ENCODE results near the gene AMN. TPM values are rescaled to one million over a fixed set of nuclear protein-coding genes. Genes with fewer than 3 reads are reported as not detected.

Gene AMN
- total RNA-seq, 2 experiments from 2014 or later = 0.35 to 5.6 TPM

GRCh38 chr14:102878174-102878969 is 44.1 kb upstream of the AMN start:
- Histone ChIP-seq H4K20me1 (ENCODE audit: insufficient read depth, low read length) (no peaks in the 10 kb centered on the region), H3K4me3 (ENCODE audit: low read depth, low read length, poor library complexity, severe bottlenecking) (no peak overlapping the region), H3K9me2 (ENCODE audit: insufficient read depth, low read length) (no peaks in the 10 kb centered on the region), H3K79me2 (ENCODE audit: insufficient read depth, low read depth, low read length) (no peaks in the 10 kb centered on the region), H2AFZ (ENCODE audit: low read length) (no peak overlapping the region), H3K9me3 (ENCODE audit: low read length) (no peaks in the 10 kb centered on the region), H3K27ac (ENCODE audit: low read depth, low read length, poor library complexity, severe bottlenecking) (no peak overlapping the region), H3K4me2 (ENCODE audit: low read length) (no peak overlapping the region), H3K4me1 (ENCODE audit: insufficient read depth, low read length, poor library complexity, severe bottlenecking) (no peaks in the 10 kb centered on the region), H3K36me3 (ENCODE audit: insufficient read depth, low read length) (no peaks in the 10 kb centered on the region)
- peak; percentile 29 for DNase-seq (ENCODE audit: low spot score)
- no TSS peak for BruUV-seq (replicated peaks)
- ChIA-PET CTCF (ENCODE audit: unreplicated experiment) (no interaction called here), POLR2A (no interaction called here)
- intact Hi-C loops (cut with micrococcal nuclease; ENCODE audit: unreplicated experiment) = loop anchor here (2.0 kb wide), 1 partner anchor 38 kb away; no protein-coding TSS in a partner anchor
- no peak for TF ChIP-seq EZH2phosphoT487 (IDR thresholded peaks at IDR 0.05; ENCODE audit: borderline replicate concordance, low read depth, low read length)
- TF ChIP-seq CTCF (conservative IDR thresholded peaks at IDR 0.05; ENCODE audit: low read length) = peak; percentile 53

GRCh38 chr14:102878970-102879460 is 43.4 kb upstream of the AMN start:
- Histone ChIP-seq H3K79me2 (ENCODE audit: insufficient read depth, low read depth, low read length) (no peaks in the 10 kb centered on the region), H3K27ac (ENCODE audit: low read depth, low read length, poor library complexity, severe bottlenecking) (no peak overlapping the region), H3K4me2 (ENCODE audit: low read length) (no peak overlapping the region), H2AFZ (ENCODE audit: low read length) (no peak overlapping the region), H3K4me1 (ENCODE audit: insufficient read depth, low read length, poor library complexity, severe bottlenecking) (no peaks in the 10 kb centered on the region), H3K4me3 (ENCODE audit: low read depth, low read length, poor library complexity, severe bottlenecking) (no peak overlapping the region), H4K20me1 (ENCODE audit: insufficient read depth, low read length) (no peaks in the 10 kb centered on the region), H3K36me3 (ENCODE audit: insufficient read depth, low read length) (no peaks in the 10 kb centered on the region), H3K9me3 (ENCODE audit: low read length) (no peaks in the 10 kb centered on the region), H3K9me2 (ENCODE audit: insufficient read depth, low read length) (no peaks in the 10 kb centered on the region)
- no peak for DNase-seq (ENCODE audit: low spot score)
- no TSS peak for BruUV-seq (replicated peaks)
- TF ChIP-seq CTCF (conservative IDR thresholded peaks at IDR 0.05; ENCODE audit: low read length) (0 out of 2 replicates have a peak, but pooled peaks have one; percentile 4), EZH2phosphoT487 (IDR thresholded peaks at IDR 0.05; ENCODE audit: borderline replicate concordance, low read depth, low read length) (no peak)
- intact Hi-C loops (cut with micrococcal nuclease; ENCODE audit: unreplicated experiment) = loop anchor here (2.0 kb wide), 1 partner anchor 38 kb away; no protein-coding TSS in a partner anchor
- ChIA-PET CTCF (ENCODE audit: unreplicated experiment) (no interaction called here), POLR2A (no interaction called here)
